Muscle layer of duodenum (tissue), 2 donors: ENCODE results near the gene SLC9A3.
"Not testable (repeated sequence)": the region's sequence is repeated elsewhere in the genome, so short reads cannot be mapped to it uniquely, and the experiment has no call there.

Experiments
- H3K27ac ChIP-seq: one replicate; pipeline ENCODE4 v1.7.0; 2013; ENCODE audit warnings: mild to moderate bottlenecking, low read length
- H3K27me3 ChIP-seq: one replicate; pipeline ENCODE4 v1.7.0; 2013; ENCODE audit warnings: low read depth, mild to moderate bottlenecking, control low read depth, low read length
- H3K36me3 ChIP-seq, 2 donors: one replicate each; pipeline ENCODE4 v1.7.0; 2013; ENCODE audit warnings: low read length in 2 of 2, control low read depth in 1 of 2, mild to moderate bottlenecking in 1 of 2; ENCODE audit not compliant: insufficient read depth in 2 of 2, control insufficient read depth in 1 of 2
- H3K4me1 ChIP-seq, 2 donors: one replicate each; pipeline ENCODE4 v1.7.0; 2013; ENCODE audit warnings: low read length in 2 of 2, mild to moderate bottlenecking in 2 of 2, control low read depth in 1 of 2, moderate library complexity in 1 of 2; ENCODE audit not compliant: insufficient read depth in 2 of 2, control insufficient read depth in 1 of 2
- H3K4me3 ChIP-seq, 2 donors: one replicate each; pipeline ENCODE4 v1.7.0; 2013; ENCODE audit warnings: low read length in 2 of 2, low read depth in 1 of 2, mild to moderate bottlenecking in 1 of 2
- H3K9me3 ChIP-seq, 2 donors: one replicate each; pipeline ENCODE4 v1.7.0; 2013; ENCODE audit warnings: low read length in 2 of 2, control low read depth in 1 of 2, mild to moderate bottlenecking in 1 of 2; ENCODE audit not compliant: control insufficient read depth in 1 of 2
- donor health status: healthy.

SLC9A3 gene

DNA sequence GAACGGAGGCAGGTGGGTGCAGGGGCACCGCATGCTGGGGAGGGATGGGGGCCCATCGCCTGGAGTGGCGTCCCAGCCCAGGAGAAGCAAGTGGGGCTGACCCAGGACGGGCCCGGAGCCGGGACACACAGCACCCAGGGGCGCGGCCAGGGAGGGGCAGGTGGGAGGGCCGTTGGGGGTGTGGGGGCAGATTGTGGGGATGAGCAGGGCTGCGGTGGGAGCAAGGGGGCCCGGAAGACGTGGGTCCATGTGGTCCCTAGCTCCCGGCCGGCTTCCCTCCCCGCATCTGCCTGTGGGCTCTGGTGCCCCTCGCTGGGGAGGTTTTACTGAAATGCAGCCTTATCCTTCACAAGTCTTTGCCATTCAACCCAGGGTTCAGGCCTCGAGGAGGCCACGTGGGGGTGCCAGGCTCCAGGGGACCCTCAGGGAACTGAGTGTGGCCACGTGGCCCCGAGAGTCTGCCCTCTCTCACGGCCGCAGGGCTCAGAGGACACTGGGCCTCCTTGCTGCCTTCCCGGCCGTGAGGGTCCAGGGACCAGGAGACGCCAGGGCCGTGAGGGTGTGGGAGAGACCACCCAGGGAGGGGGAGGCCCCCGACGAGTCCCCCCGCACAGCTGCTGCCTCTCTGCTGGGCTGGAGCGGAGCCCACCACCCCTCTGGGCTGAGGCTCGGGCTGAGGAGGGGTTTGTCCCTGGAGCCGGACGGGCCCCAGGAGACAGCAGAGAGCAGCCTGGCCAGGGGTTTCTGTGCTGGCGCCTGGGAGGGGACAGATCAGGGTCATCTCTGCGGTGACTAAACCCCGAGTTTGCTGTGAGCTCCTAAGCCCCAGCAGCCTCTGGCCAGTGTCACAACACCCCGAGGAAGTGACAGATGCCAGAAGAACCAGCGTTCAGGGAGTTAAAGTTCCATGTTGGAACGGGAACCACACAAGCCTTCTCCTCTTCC, 35.2 kb downstream of the SLC9A3 start:
- H3K9me3 ChIP-seq: no peaks in the 10 kb centered on the region
- no peaks in the 10 kb centered on the region for H3K36me3 ChIP-seq
- peaks cover 0 to 5% of the 10 kb centered on the region in 2 donors for H3K4me1 ChIP-seq
- no peak overlapping the region for H3K27ac ChIP-seq
- no peak overlapping the region for H3K4me3 ChIP-seq
- H3K27me3 ChIP-seq: no peaks in the 10 kb centered on the region

DNA sequence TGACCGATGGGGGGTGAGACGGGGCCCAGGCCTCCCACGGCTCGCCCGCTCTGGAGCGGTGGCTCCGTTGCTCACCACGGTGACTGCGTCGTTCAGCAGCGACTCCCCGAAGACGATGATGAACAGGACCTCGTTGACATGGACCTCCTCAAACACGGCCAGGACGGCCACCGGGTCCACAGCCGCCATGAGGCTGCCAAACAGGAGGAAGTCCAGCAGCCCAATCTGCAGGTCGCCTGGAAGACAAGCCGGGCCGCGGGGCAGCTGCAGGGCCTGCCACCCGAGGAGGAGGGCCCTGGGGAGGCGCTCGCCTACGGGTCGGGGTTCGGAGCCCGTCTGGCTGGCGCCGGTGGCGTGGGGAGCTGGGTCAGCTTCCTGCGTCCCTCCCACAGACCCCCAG, 36.0 kb downstream of the SLC9A3 start:
- H3K4me1 ChIP-seq: peaks cover 0 to 5% of the 10 kb centered on the region in 2 donors
- H3K27me3 ChIP-seq: no peaks in the 10 kb centered on the region

DNA sequence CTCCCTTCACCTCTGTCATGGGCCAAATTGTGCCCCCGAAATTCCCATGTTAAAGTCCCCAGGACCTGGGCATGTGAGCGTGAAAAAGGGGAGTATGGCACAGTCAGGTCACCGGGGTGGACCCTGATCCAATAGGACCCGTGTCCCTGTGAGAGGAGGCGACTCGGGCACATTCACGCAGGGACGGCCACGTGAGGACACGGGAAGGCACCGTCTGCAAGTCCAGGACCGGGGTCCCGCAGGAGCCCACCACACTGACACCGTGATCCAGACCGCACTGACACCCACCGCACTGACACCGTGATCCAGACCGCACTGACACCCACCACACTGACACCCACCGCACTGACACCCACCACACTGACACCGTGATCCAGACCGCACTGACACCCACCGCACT, 37.7 kb downstream of the SLC9A3 start:
- H3K36me3 ChIP-seq, H3K9me3 ChIP-seq, H3K4me1 ChIP-seq, H3K27ac ChIP-seq, H3K27me3 ChIP-seq, H3K4me3 ChIP-seq: not testable (repeated sequence)

More for the DNA sequence above, 36.0 kb downstream of the SLC9A3 start:
- H3K4me3 ChIP-seq: no peak overlapping the region
- H3K27ac ChIP-seq: no peak overlapping the region
- no peaks in the 10 kb centered on the region for H3K9me3 ChIP-seq
- H3K36me3 ChIP-seq: no peaks in the 10 kb centered on the region

DNA sequence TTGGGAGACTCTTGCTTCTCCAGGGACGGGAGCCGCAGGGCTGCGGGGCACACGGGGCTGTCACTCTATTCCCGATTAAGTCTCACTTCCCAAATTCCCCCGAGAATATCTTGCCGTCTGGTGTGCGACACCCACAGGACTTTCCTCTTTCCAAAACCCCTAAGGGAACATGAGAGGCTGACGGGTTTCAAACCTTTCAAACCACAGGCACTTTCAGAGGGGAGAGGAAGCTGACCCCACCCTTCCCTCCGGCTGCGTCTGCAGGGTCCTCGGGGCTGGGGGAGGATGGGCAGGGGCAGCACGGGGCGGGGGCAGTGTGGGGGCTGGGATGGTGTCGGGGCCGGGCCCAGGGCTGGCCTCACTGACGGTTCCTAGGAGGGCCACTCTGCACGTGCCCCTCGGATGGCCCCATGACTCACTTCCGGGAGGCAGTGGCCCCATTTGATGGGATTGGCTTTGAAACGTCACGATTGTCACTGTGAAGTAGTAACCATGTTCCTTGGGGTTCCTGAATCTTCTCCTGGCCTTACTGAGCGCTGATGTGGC, 38.2 kb downstream of the SLC9A3 start:
- Histone ChIP-seq H3K4me1 (peaks cover 0 to 5% of the 10 kb centered on the region in 2 donors), H3K36me3 (no peaks in the 10 kb centered on the region), H3K9me3 (no peaks in the 10 kb centered on the region), H3K27ac (no peak overlapping the region), H3K4me3 (no peak overlapping the region), H3K27me3 (no peaks in the 10 kb centered on the region)

DNA sequence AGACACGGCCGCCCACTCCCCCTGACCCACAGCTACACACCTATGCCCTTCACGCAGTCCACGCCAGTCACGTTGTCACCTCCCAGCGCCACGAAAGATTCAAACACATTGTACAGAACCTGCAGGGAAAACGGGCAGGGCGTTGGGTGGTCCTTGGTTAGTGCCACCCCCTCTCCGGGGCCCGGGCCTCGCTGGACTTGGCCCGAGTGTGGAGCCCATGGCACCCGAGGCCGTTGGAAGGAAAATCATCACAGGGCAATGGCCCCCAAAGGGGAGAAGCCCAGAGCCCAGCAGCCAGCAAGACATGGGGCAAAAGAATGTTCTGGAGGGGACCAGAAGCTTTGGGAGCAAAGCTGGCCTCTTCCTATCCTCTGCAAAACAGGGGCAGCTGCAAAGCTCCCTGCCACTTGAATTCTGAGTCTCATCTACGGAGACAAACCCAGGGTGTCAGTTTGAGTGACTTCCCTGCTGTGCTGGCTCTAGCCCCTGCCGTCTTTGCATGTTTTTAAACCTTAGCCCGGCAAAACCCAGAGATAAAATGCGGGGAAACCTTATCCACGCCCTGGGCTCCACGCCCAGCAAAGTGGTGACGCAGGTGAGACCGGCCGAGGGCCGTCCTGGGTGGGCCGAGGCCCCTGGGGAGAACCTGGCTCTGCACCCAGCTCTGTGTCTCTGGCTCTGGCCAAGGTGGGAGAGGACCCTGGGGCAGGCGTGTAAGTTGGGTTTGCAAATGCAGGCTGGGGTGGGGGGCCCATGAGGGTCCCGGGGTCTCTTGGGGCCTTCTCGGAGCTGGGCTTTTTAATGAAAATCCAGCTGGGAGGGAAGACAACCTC, 38.9 kb downstream of the SLC9A3 start:
- no peaks in the 10 kb centered on the region for H3K27me3 ChIP-seq
- H3K9me3 ChIP-seq: no peaks in the 10 kb centered on the region
- no peak overlapping the region for H3K4me3 ChIP-seq
- no peak overlapping the region for H3K27ac ChIP-seq
- peaks cover 0 to 5% of the 10 kb centered on the region in 2 donors for H3K4me1 ChIP-seq
- H3K36me3 ChIP-seq: no peaks in the 10 kb centered on the region

DNA sequence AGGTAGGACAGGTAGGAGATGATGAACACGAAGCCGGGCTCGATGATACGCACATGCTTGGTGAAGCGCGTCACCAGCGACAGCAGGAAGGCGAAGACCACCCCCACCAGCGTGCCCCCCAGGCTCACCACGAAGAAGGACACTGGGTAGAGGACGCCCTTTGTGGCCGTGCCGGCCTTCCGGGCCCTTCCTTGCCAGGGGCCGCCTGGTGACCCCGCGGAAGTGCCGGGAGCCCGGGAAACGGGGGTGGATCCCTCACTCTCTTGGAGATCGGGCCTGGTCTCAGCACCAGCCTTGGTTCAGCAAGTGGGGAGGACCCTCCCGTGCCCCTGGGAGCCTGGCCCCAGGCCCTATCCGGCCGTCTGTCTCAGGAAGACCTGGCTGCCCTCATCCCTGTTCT, 39.7 kb downstream of the SLC9A3 start:
- Histone ChIP-seq H3K27ac (no peak overlapping the region), H3K4me1 (peaks cover 0 to 5% of the 10 kb centered on the region in 2 donors), H3K4me3 (no peak overlapping the region), H3K36me3 (no peaks in the 10 kb centered on the region), H3K9me3 (no peaks in the 10 kb centered on the region), H3K27me3 (no peaks in the 10 kb centered on the region)

DNA sequence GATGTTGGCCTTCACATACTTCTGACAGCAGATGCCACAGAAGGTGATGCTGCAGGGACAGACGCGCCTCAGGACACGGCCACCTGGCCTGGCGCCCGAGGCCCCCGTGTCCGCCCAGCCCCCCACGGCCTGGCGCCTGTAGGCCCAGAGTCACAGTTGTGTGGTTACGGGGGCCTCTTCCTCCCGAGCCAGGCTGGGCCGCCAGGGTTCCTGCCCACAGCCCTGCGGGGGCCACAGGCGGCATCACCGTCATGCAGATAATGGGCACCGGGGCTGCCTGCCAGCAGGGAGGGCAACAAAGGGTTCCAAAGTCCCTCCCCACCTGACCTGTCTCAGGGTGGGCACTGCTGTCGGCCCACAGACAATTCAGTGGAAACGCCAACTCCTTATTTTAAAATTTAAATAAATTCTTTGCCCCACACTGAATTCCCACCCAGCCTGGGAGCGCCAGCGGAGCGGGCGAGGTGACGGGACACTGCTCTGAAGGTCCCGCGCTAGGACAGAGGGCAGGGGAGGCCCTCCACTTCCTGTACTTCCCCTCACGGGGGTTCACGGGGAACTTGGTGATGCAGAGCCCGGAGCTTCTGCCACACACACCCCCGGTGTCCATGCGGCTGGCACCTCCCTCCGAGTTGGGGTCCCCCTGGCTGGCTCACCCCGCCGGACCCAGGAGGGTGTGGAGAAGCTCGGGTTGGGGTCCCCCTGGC, 40.7 kb downstream of the SLC9A3 start:
- Histone ChIP-seq H3K27ac (no peak overlapping the region), H3K36me3 (no peaks in the 10 kb centered on the region), H3K9me3 (no peaks in the 10 kb centered on the region), H3K4me3 (no peak overlapping the region), H3K4me1 (peaks cover 0 to 5% of the 10 kb centered on the region in 2 donors), H3K27me3 (no peaks in the 10 kb centered on the region)

DNA sequence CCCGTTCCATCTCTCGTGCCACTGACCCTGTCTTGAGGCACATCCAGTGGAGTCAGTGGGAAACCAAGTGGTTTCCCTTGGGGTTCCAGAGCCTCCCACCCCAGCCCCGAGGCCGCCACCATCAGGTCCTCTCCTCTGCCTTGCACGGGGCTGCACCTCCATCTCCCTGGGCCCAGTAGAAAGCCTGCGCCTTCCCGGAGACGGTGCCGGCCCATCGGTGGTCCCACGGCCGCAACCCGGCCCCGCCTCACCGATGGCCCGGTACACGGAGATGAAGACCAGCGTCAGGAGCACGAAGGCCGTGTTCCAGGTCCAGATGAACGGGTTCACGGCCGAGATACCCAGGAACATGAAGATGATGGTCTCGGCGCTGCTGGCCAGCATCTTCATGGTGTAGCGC, 41.2 kb downstream of the SLC9A3 start:
- Histone ChIP-seq H3K4me1 (peaks cover 0 to 5% of the 10 kb centered on the region in 2 donors), H3K4me3 (no peak overlapping the region), H3K36me3 (no peaks in the 10 kb centered on the region), H3K27me3 (no peaks in the 10 kb centered on the region), H3K9me3 (no peaks in the 10 kb centered on the region), H3K27ac (no peak overlapping the region)

DNA sequence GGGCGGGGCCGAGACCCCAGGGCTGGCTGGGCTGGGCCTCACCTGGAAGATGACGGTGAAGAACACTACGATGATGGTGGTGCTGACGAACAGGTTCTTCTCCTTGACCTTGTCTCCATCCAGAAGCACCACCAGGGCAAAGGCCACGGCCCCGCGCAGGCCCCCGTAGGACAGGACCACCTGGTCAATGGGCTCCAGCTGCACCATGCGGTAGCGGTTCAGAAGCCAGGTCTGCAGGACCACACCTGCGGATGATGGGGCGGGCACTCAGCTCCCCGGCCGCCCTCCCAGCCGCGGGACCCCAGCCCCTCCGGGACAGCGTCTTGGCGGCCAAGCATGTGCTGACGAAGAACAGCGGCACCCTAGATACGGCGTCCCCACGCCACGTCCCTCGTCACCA, 41.7 kb downstream of the SLC9A3 start:
- H3K4me3 ChIP-seq: no peak overlapping the region
- no peaks in the 10 kb centered on the region for H3K9me3 ChIP-seq
- peaks cover 0 to 5% of the 10 kb centered on the region in 2 donors for H3K4me1 ChIP-seq
- H3K36me3 ChIP-seq: no peaks in the 10 kb centered on the region
- H3K27ac ChIP-seq: no peak overlapping the region
- H3K27me3 ChIP-seq: peaks cover 5% of the 10 kb centered on the region

DNA sequence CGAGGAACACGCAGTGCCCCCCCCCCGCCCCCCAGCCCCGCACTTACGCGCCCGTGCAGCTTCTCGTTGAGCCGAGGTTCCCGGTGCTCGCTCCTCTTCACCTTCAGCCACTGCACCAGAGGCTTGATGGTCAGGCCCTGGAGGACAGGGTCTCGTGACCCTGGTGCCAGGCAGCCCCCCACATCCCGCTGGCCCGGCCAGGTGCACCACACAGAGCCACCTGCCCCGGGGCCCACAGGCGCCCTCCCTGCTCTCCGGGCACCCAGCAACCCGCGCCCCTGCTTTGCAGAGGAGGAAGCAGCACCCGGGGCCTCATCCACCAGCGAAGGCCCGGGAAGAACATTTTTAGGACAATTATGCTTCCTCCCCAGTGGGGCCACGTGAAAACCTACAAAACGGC, 42.2 kb downstream of the SLC9A3 start:
- Histone ChIP-seq H3K4me1 (peaks cover 0 to 5% of the 10 kb centered on the region in 2 donors), H3K27ac (no peak overlapping the region), H3K4me3 (no peak overlapping the region), H3K27me3 (peaks cover 6% of the 10 kb centered on the region), H3K36me3 (no peaks in the 10 kb centered on the region), H3K9me3 (no peaks in the 10 kb centered on the region)

DNA sequence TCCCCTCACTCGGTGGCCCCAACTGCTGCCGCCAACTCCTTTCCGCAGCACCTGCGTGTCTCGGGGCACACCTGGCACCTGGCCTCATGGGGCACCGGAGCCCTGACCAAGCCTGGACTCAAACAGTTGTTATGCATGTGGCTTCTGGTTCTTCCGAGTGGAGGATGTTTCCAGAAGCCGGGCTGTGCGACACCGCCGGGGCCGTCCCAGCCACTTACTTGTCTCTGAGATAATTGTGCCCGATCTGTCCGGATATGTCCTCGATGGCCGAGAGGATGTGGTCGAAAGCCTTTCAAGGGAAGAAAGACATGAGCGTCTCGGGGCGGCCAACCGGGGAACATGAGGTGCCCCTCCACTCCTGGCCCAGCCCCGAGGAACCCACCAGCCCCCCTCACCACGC, 42.9 kb downstream of the SLC9A3 start:
- Histone ChIP-seq H3K27me3 (peaks cover 7% of the 10 kb centered on the region), H3K27ac (no peak overlapping the region), H3K4me3 (no peak overlapping the region), H3K4me1 (peaks cover 0 to 5% of the 10 kb centered on the region in 2 donors), H3K36me3 (no peaks in the 10 kb centered on the region), H3K9me3 (no peaks in the 10 kb centered on the region)
